GM12878 (cell line): ENCODE results near the gene ABCC1. TPM values are rescaled to one million over a fixed set of nuclear protein-coding genes. Genes with fewer than 3 reads are reported as not detected.

Experiments used
- ATAC-seq: fragments of 200-7000 bp; cut with Tn5 transposase; 3 replicates; pipeline ENCODE4 v1.9.1; 2020; ENCODE audit warnings: mild to moderate bottlenecking, moderate library complexity
- BruUV-seq: library from RNA; stranded (reverse); fragments of 400-500 nt; replicated peaks from 2 replicates; lab custom pipeline; 2021; lab: Mats Ljungman, UMichigan
- CTCF ChIA-PET: fragments of 300-600 bp; sonication (Branson Sonifier 250); formaldehyde crosslinking; extraction: SDS; loops from one replicate; lab custom pipeline; 2021; ENCODE audit warnings: inconsistent platforms; lab: Yijun Ruan, JAX
- POLR2A ChIA-PET: fragments of 350-600 bp; formaldehyde crosslinking; extraction: SDS; loops from one replicate; lab custom pipeline; 2021; ENCODE audit warnings: inconsistent platforms; lab: Charles Lee
- RAD21 ChIA-PET: fragments of 300-600 bp; sonication (Branson Sonifier 250); formaldehyde crosslinking; loops from one replicate; lab custom pipeline; 2023; ENCODE audit warnings: antibody characterized with exemption; ENCODE audit not compliant: unreplicated experiment; lab: Charles Lee
- SMC1A ChIA-PET: fragments of 300-600 bp; sonication (Branson Sonifier 250); formaldehyde crosslinking; loops from one replicate; lab custom pipeline; 2023; ENCODE audit not compliant: unreplicated experiment, uncharacterized antibody; lab: Charles Lee
- DNase-seq: peaks from one replicate; pipeline ENCODE4 v3.0.0-alpha.2; 2011; ENCODE audit warnings: low read depth, low spot score
- FAIRE-seq: peaks from 3 replicates; lab custom pipeline; 2011; peaks lifted over from hg19 to GRCh38; lab: Jason Lieb, UNC
- H2AFZ ChIP-seq: 2 replicates; pipeline ENCODE4 v1.6.0; 2011; ENCODE audit warnings: low read depth, low read length, control low read depth; ENCODE audit not compliant: control insufficient read depth
- H3K27ac ChIP-seq: 2 replicates; pipeline ENCODE4 v1.5.1; 2011; ENCODE audit warnings: control low read depth; ENCODE audit not compliant: control insufficient read depth, insufficient read depth
- H3K27me3 ChIP-seq, 2 experiments: replicated peaks in 1 of 2; 2 replicates each; pipeline versions ENCODE4 v1.6.0 to v1.6.1; 2011; ENCODE audit warnings: low read length in 1 of 2; ENCODE audit not compliant: control insufficient read depth in 2 of 2, insufficient read depth in 2 of 2
- H3K36me3 ChIP-seq, 2 experiments: 2 replicates each; pipeline ENCODE4 v1.5.1; 2011; ENCODE audit warnings: low read length in 1 of 2; ENCODE audit not compliant: control insufficient read depth in 2 of 2, insufficient read depth in 2 of 2
- H3K4me1 ChIP-seq: 2 replicates; pipeline ENCODE4 v1.6.1; 2011; ENCODE audit warnings: mild to moderate bottlenecking, low read length, moderate library complexity, mixed read lengths; ENCODE audit not compliant: control insufficient read depth, insufficient read depth
- H3K4me2 ChIP-seq: 2 replicates; pipeline ENCODE4 v1.6.0; 2011; ENCODE audit warnings: control low read depth; ENCODE audit not compliant: control insufficient read depth, insufficient read depth
- H3K4me3 ChIP-seq: fragments of 200-600 bp; sonication (generic); 2 replicates; pipeline ENCODE4 v1.5.1; 2016
- H3K79me2 ChIP-seq: 2 replicates; pipeline ENCODE4 v1.6.0; 2011; ENCODE audit warnings: low read length; ENCODE audit not compliant: control insufficient read depth, insufficient read depth
- H3K9ac ChIP-seq: 2 replicates; pipeline ENCODE4 v1.8.0; 2011; ENCODE audit warnings: low read length, control low read depth, mixed read lengths; ENCODE audit not compliant: control insufficient read depth, insufficient read depth
- H3K9me3 ChIP-seq: replicated peaks from 3 replicates; pipeline ENCODE4 v1.5.1; 2011; ENCODE audit warnings: mild to moderate bottlenecking, low read length; ENCODE audit not compliant: control insufficient read depth, insufficient read depth
- H4K20me1 ChIP-seq: 2 replicates; pipeline ENCODE4 v1.6.0; 2011; ENCODE audit not compliant: control insufficient read depth, insufficient read depth
- CUX1 ChIP-seq: IDR thresholded peaks from 2 replicates; pipeline ENCODE4 v1.6.1; 2012; ENCODE audit warnings: improper control_type of control experiment, low read depth, low read length; ENCODE audit not compliant: insufficient replicate concordance
- HDAC6 ChIP-seq: fragments of 200-600 bp; sonication (generic); IDR thresholded peaks from one replicate; pipeline ENCODE4 v1.8.0; 2017; ENCODE audit warnings: antibody characterized with exemption; ENCODE audit not compliant: unreplicated experiment
- KDM1A ChIP-seq: fragments of 200-600 bp; sonication (generic); IDR thresholded peaks from 2 replicates; pipeline ENCODE4 v1.6.1; 2016; ENCODE audit warnings: borderline replicate concordance
- NFYA ChIP-seq: IDR thresholded peaks from 2 replicates; pipeline ENCODE4 v1.6.1; 2011; ENCODE audit warnings: low read depth, mild to moderate bottlenecking, low read length, improper control_type of control experiment, borderline replicate concordance
- RAD21 ChIP-seq: IDR thresholded peaks from 2 replicates; pipeline ENCODE4 v1.6.1; 2011; ENCODE audit warnings: mild to moderate bottlenecking, low read depth, low read length, moderate library complexity; ENCODE audit not compliant: insufficient read depth
- RFX5 ChIP-seq: IDR thresholded peaks from 2 replicates; pipeline ENCODE4 v1.6.1; 2011; ENCODE audit warnings: low read depth, low read length, improper control_type of control experiment
- SIN3A ChIP-seq: IDR thresholded peaks from 2 replicates; pipeline ENCODE4 v1.6.1; 2012; ENCODE audit warnings: low read depth, low read length, improper control_type of control experiment
- SKIL ChIP-seq: fragments of 450-650 bp; IDR thresholded peaks from 2 replicates; pipeline ENCODE4 v1.6.1; 2017; ENCODE audit warnings: mild to moderate bottlenecking, low read depth, inconsistent platforms; ENCODE audit not compliant: poor library complexity, severe bottlenecking
- SMARCA5 ChIP-seq: fragments of 450-650 bp; IDR thresholded peaks from 2 replicates; pipeline ENCODE4 v1.6.1; 2017; ENCODE audit warnings: mild to moderate bottlenecking
- SMC3 ChIP-seq: IDR thresholded peaks from 2 replicates; pipeline ENCODE4 v1.6.1; 2011; ENCODE audit warnings: low read length, improper control_type of control experiment, borderline replicate concordance
- SREBF2 ChIP-seq: IDR thresholded peaks from 2 replicates; pipeline ENCODE4 v1.6.1; 2012; ENCODE audit warnings: mild to moderate bottlenecking, low read length
- TBL1XR1 ChIP-seq: IDR thresholded peaks from 2 replicates; pipeline ENCODE4 v1.6.1; 2012; ENCODE audit warnings: low read depth, low read length, improper control_type of control experiment
- YY1 ChIP-seq: IDR thresholded peaks from 2 replicates; pipeline ENCODE4 v1.6.1; 2011; ENCODE audit warnings: low read depth, mild to moderate bottlenecking, low read length
- ZNF24 ChIP-seq: fragments of 450-650 bp; IDR thresholded peaks from 2 replicates; pipeline ENCODE4 v1.6.1; 2017; ENCODE audit warnings: antibody characterized with exemption, mild to moderate bottlenecking
- WGBS: methylation state at CpG from one replicate; pipeline ENCODE4 v1.1.6; 2016; ENCODE audit warnings: low lambda C conversion rate; ENCODE audit not compliant: insufficient replicate concordance, insufficient coverage; ENCODE audit errors: missing lambda C conversion rate; 5-methylcytosine and 5-hydroxymethylcytosine counted together
- in situ Hi-C: fragments of 300-500 bp; cut with MboI; formaldehyde crosslinking; loops from 9 replicates; pipeline ENCODE4 v1.14.3; 2018; ENCODE audit warnings: mixed read lengths
- intact Hi-C: fragments of 100-400 bp; cut with micrococcal nuclease; formaldehyde crosslinking; loops from one replicate; pipeline ENCODE4 v1.14.2; 2022; ENCODE audit not compliant: unreplicated experiment
- polyA plus RNA-seq, 11 experiments: library from polyadenylated mRNA; depleted of rRNA in 4 of 11; unstranded in 6 of 11; stranded (reverse) in 5 of 11; fragments of >200 nt; fragmentation: Nextera tagmentation in 4 of 11; fragmentation: Illumina TruSeq in 1 of 11; extraction: Ambion mirVana in 4 of 11; extraction: Trizol in 1 of 11; gene quantifications; 1 replicate in 1 of 11; 2 replicates in 10 of 11; pipeline versions ENCODE4 v1.2.1 to v1.2.3, GENCODE V29; 2011 to 2016; ENCODE audit warnings: inconsistent platforms in 2 of 11, missing spikeins in 2 of 11, low read depth in 1 of 11
- total RNA-seq, 4 experiments: library from RNA; depleted of rRNA in 3 of 4; stranded (reverse); fragments of >200 nt in 3 of 4; fragmentation: Illumina TruSeq in 1 of 4; extraction: Trizol in 1 of 4; gene quantifications; 2 replicates each; pipeline versions ENCODE4 v1.2.1 to v1.2.3, GENCODE V29; 2013 to 2021
- TF ChIP-seq, protein P1 (sequence below): fragments of 450-650 bp; IDR thresholded peaks from 2 replicates; pipeline ENCODE4 v1.6.1; 2017; ENCODE audit warnings: mild to moderate bottlenecking

ABCC1 gene
- total and polyA plus RNA-seq, 10 of the 15 experiments (the other 5 are each of a cell fraction or from before 2014, with no cell fraction given) = 3.2 to 44.6 (median 14.5) TPM

GRCh38 chr16:15919331-15919730 is 30.1 kb upstream of the ABCC1 start:
- BruUV-seq = no TSS peak
- Histone ChIP-seq H2AFZ (no peak overlapping the region), H3K9me3 (no peaks in the 10 kb centered on the region; the same call in 2 of the 3 replicates), H3K27ac (no peak overlapping the region), H3K4me2 (no peak overlapping the region), H3K9ac (no peak overlapping the region), H3K4me3 (no peak overlapping the region), H4K20me1 (no peaks in the 10 kb centered on the region), H3K79me2 (no peaks in the 10 kb centered on the region), H3K36me3 (no peaks in the 10 kb centered on the region), H3K27me3 (no peaks in the 10 kb centered on the region), H3K4me1 (no peaks in the 10 kb centered on the region)
- no peak for ATAC-seq
- SMC1A ChIA-PET = interaction anchor here (0.8 kb wide), 1 partner anchor 20 kb away, joined by 3 read pairs; no protein-coding TSS in a partner anchor
- intact Hi-C loops (no loop called here), in situ Hi-C loops (no loop called here)
- CTCF ChIA-PET = no interaction called here
- no peak for FAIRE-seq
- POLR2A ChIA-PET = no interaction called here
- no peak for DNase-seq
- TF ChIP-seq KDM1A (no peak), SMC3 (no peak), SKIL (no peak), YY1 (no peak), TBL1XR1 (no peak), SREBF2 (no peak), CUX1 (no peak), ZNF24 (no peak), RFX5 (no peak), SIN3A (no peak), RAD21 (no peak), HDAC6 (no peak), SMARCA5 (no peak), NFYA (no peak)
- TF ChIP-seq, protein P1, sequence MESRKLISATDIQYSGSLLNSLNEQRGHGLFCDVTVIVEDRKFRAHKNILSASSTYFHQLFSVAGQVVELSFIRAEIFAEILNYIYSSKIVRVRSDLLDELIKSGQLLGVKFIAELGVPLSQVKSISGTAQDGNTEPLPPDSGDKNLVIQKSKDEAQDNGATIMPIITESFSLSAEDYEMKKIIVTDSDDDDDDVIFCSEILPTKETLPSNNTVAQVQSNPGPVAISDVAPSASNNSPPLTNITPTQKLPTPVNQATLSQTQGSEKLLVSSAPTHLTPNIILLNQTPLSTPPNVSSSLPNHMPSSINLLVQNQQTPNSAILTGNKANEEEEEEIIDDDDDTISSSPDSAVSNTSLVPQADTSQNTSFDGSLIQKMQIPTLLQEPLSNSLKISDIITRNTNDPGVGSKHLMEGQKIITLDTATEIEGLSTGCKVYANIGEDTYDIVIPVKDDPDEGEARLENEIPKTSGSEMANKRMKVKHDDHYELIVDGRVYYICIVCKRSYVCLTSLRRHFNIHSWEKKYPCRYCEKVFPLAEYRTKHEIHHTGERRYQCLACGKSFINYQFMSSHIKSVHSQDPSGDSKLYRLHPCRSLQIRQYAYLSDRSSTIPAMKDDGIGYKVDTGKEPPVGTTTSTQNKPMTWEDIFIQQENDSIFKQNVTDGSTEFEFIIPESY = no peak
- RAD21 ChIA-PET = no interaction called here
- 91% methylated on average over 6 of the region's 6 CpGs for WGBS
